HG02571 (cell line): Measurements from ENCODE around the gene ASF1B.
A peak's percentile ranks its signal among the peaks of the same experiment; 100 is the strongest.
"Not testable (repeated sequence)": the region's sequence is repeated elsewhere in the genome, so short reads cannot be mapped to it uniquely, and the experiment has no call there.

Experiments used
- ATAC-seq: cut with Tn5 transposase; IDR thresholded peaks from one replicate; pipeline ENCODE4 v1.9.1; 2021; ENCODE audit warnings: mild to moderate bottlenecking, moderate library complexity; ENCODE audit not compliant: unreplicated experiment

Gene ASF1B

GRCh38 chr19:14136509-14137281 is at the start of gene ASF1B:
Gene ASF1B, minus strand, starts transcription at chr19:14136589. Its CDS starts 133 bp downstream, at chr19:14136456.
- peak; percentile 78 for ATAC-seq

DNA sequence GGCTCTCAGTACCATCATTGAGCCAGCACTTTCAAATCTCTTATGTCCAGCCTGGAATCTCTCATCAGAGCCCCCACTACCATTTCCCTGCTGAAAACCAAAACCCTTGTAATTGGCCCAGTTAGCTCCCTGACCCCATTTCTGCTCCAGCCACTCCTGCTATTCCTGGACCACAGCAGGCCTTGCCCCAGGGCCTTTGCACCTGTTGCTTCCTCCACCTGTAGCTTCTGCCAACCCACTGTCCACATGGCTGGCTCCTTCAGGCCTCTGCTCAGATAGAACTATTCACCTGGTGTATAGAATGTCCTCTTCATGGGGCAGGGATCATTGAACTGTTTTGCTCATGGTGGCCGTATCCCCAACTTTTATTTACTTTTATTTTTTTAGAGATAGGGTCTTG is 49.3 kb upstream of the ASF1B start:
- ATAC-seq: not testable (repeated sequence)

- no peak for ATAC-seq
Observed at GRCh38 chr19:14185158-14185557, 48.8 kb upstream of the ASF1B start.

GRCh38 chr19:14183741-14184350 is 47.5 kb upstream of the ASF1B start:
- no peak for ATAC-seq

- no peak for ATAC-seq
Observed at GRCh38 chr19:14182476-14182875, 46.1 kb upstream of the ASF1B start.

DNA sequence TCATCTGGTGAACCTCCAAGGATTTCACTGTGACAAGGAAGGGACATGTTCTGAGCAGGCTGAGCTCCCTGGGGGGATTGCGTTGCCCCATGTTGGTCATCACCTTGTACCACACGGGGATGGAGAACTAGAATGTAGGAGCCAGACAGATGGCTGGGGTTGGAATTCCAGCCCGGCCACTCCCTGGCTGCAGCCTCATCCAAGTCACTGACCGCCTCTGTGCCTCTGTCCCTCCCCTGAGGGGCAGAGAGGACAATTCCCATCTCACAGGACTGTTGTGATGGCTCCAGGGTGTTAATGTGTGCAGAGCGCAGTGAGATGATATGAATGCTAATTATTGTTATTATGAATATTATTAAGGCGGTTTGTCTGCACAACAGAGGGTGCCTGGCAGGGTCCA is 45.5 kb upstream of the ASF1B start:
- no peak for ATAC-seq

DNA sequence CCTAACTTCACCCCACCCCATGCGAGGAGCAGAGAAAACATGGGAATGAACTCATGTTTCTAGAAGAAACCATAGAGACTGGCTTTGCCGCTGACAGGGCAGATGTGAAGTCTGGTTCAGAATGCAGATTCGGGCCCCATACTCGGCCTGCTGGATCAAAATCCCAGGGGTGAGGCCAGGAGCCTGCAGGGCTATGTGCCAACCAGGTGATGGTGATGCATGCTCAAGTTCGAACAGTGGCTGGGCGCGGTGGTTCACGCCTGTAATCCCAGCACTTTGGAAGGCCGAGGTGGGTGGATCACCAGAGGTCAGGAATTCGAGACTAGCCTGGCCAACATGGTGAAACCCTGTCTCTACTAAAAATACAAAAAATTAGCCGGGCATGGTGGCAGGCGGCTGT is 44.8 kb upstream of the ASF1B start:
- not testable (repeated sequence) for ATAC-seq

DNA sequence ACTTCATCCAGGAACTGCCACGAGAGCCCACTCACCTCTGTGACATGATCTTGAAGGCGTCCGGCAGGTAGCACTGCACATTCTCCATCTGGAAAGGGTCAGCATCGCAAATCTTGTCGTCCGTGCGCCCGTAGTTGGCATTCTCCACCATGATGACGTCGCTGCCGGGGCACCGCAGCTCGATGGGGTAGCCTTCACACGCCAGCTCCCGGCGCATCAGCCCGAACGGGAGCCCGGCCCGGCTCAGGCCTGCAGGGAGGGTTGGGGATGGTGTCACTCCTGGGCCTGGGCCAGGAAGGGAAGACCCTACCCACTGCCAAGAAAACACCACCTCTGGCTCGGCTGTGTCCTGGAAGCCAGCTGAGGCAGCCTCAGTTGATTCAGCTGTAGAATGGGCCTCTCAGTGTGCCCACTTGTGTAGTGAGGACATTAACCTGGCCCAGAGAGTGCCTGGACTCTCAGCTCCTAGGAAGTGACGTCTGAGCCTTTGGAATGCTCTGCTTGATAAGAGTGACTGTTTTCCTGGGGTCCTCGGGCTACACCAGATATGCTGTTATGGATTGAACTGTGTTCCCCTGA is 41.2 kb upstream of the ASF1B start:
- no peak for ATAC-seq

GRCh38 chr19:14175351-14175792 is 39.0 kb upstream of the ASF1B start:
- ATAC-seq: no peak

DNA sequence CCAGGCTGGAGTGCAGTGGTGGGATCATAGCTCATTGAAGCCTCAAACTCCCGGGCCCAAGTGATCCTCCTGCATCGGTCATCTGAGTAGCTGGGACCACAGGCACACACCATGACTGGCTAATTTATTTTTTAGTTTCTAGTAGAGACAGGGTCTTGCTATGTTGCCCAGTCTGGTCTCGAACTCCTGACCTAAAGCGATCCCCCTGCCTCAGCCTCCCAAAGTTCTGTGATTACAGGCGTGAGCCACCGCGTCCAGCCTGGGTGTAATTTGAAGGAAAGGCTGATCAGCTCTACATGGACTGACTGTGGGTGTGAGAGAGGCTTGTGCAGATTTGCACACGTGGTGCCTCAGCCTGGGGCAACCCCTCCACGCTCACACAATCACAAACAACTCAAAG is 38.5 kb upstream of the ASF1B start:
- no peak for ATAC-seq

DNA sequence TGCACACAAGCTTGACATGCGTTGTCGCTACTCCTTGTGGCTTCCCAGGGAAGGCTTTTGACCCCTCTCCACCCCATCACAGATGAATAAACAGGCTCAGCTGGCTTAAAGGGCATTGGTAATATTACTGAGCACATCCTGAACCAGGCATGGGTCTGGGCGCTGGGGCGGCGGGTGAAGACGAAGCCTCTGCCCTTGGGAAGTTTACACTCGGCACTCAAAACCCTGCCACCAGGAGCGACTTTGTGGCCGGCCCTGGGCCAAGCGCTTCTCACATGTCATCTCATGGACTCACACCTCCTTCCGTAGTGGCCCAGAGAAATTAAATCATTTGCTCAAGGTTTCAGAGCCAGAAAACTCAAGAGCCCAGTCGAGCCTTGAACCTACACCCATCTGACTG is 32.6 kb upstream of the ASF1B start:
- ATAC-seq: no peak

GRCh38 chr19:14168259-14168972 is 32.0 kb upstream of the ASF1B start:
- ATAC-seq: no peak

DNA sequence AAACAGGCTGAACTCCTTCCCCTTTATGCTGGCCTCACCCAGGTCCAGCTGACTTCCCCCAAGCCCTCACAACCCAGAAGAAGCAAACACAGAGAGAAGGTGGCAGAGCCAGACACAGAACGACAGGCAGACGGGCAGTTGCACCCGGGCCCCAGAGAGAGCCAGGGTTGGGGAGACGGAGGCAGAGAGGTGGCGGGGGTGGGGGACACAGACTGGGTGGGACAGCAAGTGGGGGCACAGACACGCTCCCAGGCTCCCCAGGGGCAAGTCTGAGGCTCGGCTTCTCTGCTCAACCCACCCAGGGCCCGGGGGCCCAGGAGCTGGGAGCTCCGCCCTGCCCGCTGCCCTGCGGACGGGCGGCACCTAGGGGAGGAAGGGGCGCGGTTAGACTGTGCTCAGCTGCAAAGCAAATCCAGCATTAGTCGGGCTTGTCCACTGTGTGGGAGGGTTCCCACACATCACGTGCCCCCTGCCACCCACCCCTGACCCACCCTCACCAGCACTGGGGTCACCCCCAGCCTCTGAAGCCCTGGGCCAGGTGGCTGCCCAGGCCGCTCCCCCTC is 31.3 kb upstream of the ASF1B start:
- ATAC-seq: no peak

- ATAC-seq: no peak
Observed at GRCh38 chr19:14166999-14167575, 30.7 kb upstream of the ASF1B start.

DNA sequence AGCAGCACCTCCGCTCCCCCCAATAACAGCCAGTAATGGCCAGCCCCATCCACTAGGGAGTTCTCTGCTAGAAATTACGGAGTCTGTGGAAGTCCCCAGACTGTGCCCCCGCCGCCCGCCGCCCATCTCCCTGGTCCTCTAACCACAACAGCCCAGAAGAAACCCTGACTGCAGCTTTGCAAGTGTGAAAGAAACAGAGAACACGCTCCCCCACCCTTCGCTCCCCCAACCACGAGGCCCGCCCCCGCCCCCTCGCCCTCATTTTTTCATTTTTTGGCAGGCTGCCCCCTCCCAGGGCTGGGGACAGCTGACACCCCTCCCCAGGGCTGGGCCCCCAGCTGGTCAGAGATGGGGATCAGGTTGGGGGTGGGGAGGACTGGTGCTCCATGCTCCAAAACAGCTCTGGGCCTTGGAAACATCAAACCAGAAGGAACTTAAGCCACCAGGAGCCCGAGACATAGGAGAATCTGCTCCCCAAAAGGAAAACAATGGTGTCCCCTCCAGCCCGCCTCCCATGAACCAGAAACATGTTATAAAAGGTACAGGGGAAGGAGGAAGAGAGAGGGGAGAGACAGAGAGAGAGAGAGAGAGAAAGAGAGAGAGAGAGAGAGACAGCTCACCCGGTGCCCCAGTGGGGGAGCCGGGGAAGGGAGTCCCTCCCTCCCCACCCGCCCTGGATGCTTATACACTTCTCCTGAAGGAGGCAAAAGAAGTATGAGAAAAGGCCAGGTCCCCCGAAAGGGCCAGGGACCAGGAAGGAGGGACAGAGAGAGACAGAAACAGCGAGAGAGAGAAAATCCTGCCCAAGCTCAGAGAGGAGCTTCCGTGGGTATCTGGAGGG is 29.8 kb upstream of the ASF1B start:
- no peak for ATAC-seq

GRCh38 chr19:14164724-14165493 is 28.5 kb upstream of the ASF1B start:
- no peak for ATAC-seq

- ATAC-seq: no peak
Observed at GRCh38 chr19:14164082-14164481, 27.7 kb upstream of the ASF1B start.

- ATAC-seq: no peak
Observed at GRCh38 chr19:14162871-14163297, 26.5 kb upstream of the ASF1B start.

DNA sequence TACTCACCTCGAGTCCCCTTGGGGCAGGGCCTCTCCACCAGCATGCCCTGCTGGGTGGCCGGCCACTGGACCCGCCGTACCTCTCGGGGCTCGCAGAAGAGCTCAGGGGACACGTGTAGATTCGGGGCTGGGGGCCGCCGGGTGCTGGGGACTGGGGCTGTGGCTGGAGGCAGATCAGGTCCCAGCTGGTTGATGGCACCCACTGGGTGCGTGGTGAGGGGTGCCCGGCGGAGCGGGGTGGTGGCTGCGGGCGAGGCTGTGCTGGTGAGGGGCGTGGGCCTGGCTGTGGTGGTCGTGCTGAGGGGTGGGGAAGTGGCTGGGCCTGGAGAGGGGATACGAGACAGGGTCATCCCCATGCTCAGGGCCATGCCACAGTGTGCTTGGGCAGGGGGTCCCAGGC is 24.9 kb upstream of the ASF1B start:
- ATAC-seq: no peak
